Liver (tissue), 10 donors: ENCODE measurements around the gene TANC2. TPM values are rescaled to one million over a fixed set of nuclear protein-coding genes. Genes with fewer than 3 reads are reported as not detected.

Source experiments
- DNase-seq: peaks from one replicate; pipeline ENCODE4 v3.0.0-alpha.2; 2017; ENCODE audit warnings: low spot score
- H3K27ac ChIP-seq, 2 donors: one replicate each; pipeline ENCODE4 v1.7.0; 2013; ENCODE audit warnings: inconsistent platforms in 2 of 2, low read length in 2 of 2, control low read depth in 1 of 2, low read depth in 1 of 2, mild to moderate bottlenecking in 1 of 2
- H3K27me3 ChIP-seq, 4 donors: one replicate each; pipeline versions ENCODE4 v1.6.1 to v1.7.0; 2013; ENCODE audit warnings: low read length in 3 of 4, inconsistent platforms in 1 of 4, mild to moderate bottlenecking in 1 of 4, moderate library complexity in 1 of 4; ENCODE audit not compliant: control insufficient read depth in 4 of 4, insufficient read depth in 4 of 4
- H3K36me3 ChIP-seq, 4 donors: one replicate each; pipeline versions ENCODE4 v1.6.1 to v1.7.0; 2013; ENCODE audit warnings: low read length in 3 of 4, mild to moderate bottlenecking in 3 of 4, low read depth in 1 of 4, moderate library complexity in 1 of 4; ENCODE audit not compliant: control insufficient read depth in 4 of 4, insufficient read depth in 3 of 4
- H3K4me1 ChIP-seq, 4 donors: one replicate each; pipeline versions ENCODE4 v1.6.1 to v1.7.0; 2013; ENCODE audit warnings: low read length in 3 of 4, mild to moderate bottlenecking in 3 of 4, moderate library complexity in 1 of 4; ENCODE audit not compliant: control insufficient read depth in 4 of 4, insufficient read depth in 4 of 4
- H3K4me3 ChIP-seq, 3 donors: one replicate each; pipeline versions ENCODE4 v1.6.1 to v1.7.0; 2013; ENCODE audit warnings: low read length in 3 of 3, control low read depth in 1 of 3, low read depth in 1 of 3, mild to moderate bottlenecking in 1 of 3
- H3K9ac ChIP-seq, 2 donors: one replicate each; pipeline ENCODE4 v1.7.0; 2013; ENCODE audit warnings: low read length in 2 of 2, mild to moderate bottlenecking in 2 of 2, moderate library complexity in 2 of 2, control low read depth in 1 of 2, low read depth in 1 of 2
- H3K9me3 ChIP-seq, 4 donors: one replicate each; pipeline versions ENCODE4 v1.6.1 to v1.7.0; 2013; ENCODE audit warnings: low read length in 3 of 4; ENCODE audit not compliant: control insufficient read depth in 4 of 4
- ATF3 ChIP-seq: IDR thresholded peaks from 2 replicates; pipeline ENCODE4 v1.6.1; 2016; ENCODE audit warnings: antibody characterized with exemption
- CTCF ChIP-seq: fragments of 150-350 bp; IDR thresholded peaks from 2 replicates; pipeline ENCODE4 v1.5.1; 2017; ENCODE audit warnings: improper control_type of control experiment, low read depth, low read length; ENCODE audit not compliant: missing input control
- EGR1 ChIP-seq, 2 donors: IDR thresholded peaks; 2 replicates each; pipeline ENCODE4 v1.6.1; 2016 to 2018; ENCODE audit warnings: antibody characterized with exemption in 2 of 2, low read depth in 2 of 2
- FOXA1 ChIP-seq: IDR thresholded peaks from 2 replicates; pipeline ENCODE4 v1.6.1; 2016; ENCODE audit warnings: antibody characterized with exemption
- FOXA2 ChIP-seq: IDR thresholded peaks from 2 replicates; pipeline ENCODE4 v1.6.1; 2016; ENCODE audit warnings: antibody characterized with exemption
- GABPA ChIP-seq, 2 donors: IDR thresholded peaks in 1 of 2; conservative IDR thresholded peaks in 1 of 2; 2 replicates each; pipeline ENCODE4 v1.6.1; 2016; ENCODE audit warnings: antibody characterized with exemption in 2 of 2, mild to moderate bottlenecking in 1 of 2, moderate library complexity in 1 of 2
- HNF4A ChIP-seq, 2 donors: conservative IDR thresholded peaks; 2 replicates each; pipeline ENCODE4 v1.6.1; 2016; ENCODE audit warnings: antibody characterized with exemption in 2 of 2, mild to moderate bottlenecking in 2 of 2
- HNF4G ChIP-seq: IDR thresholded peaks from 2 replicates; pipeline ENCODE4 v1.6.1; 2016; ENCODE audit warnings: antibody characterized with exemption
- JUND ChIP-seq, 2 donors: IDR thresholded peaks; 2 replicates each; pipeline ENCODE4 v1.6.1; 2016; ENCODE audit warnings: antibody characterized with exemption in 2 of 2
- MAX ChIP-seq: IDR thresholded peaks from 2 replicates; pipeline ENCODE4 v1.6.1; 2016; ENCODE audit warnings: antibody characterized with exemption
- NR2F2 ChIP-seq: IDR thresholded peaks from 2 replicates; pipeline ENCODE4 v1.6.1; 2016; ENCODE audit warnings: antibody characterized with exemption
- RAD21 ChIP-seq, 2 donors: IDR thresholded peaks; 2 replicates each; pipeline ENCODE4 v1.6.1; 2016; ENCODE audit warnings: antibody characterized with exemption in 2 of 2, mild to moderate bottlenecking in 2 of 2
- RXRA ChIP-seq, 2 donors: IDR thresholded peaks; 2 replicates each; pipeline ENCODE4 v1.6.1; 2017 to 2018; ENCODE audit warnings: antibody characterized with exemption in 2 of 2, mild to moderate bottlenecking in 1 of 2
- SP1 ChIP-seq: IDR thresholded peaks from 2 replicates; pipeline ENCODE4 v1.6.1; 2018; ENCODE audit warnings: antibody characterized with exemption, mild to moderate bottlenecking
- TAF1 ChIP-seq: conservative IDR thresholded peaks from 2 replicates; pipeline ENCODE4 v1.6.1; 2016; ENCODE audit warnings: antibody characterized with exemption, mild to moderate bottlenecking
- YY1 ChIP-seq: IDR thresholded peaks from 2 replicates; pipeline ENCODE4 v1.6.1; 2016; ENCODE audit warnings: antibody characterized with exemption, mild to moderate bottlenecking
- WGBS: extraction: QIAGEN DNeasy Blood & Tissue Kit; methylation state at CpG from one replicate; pipeline ENCODE4 v1.1.7; 2013; 5-methylcytosine and 5-hydroxymethylcytosine counted together
- polyA plus RNA-seq, 2 donors: library from polyadenylated mRNA; stranded (reverse) in 1 of 2; unstranded in 1 of 2; fragments of 200-250 nt in 1 of 2; fragments of >200 nt in 1 of 2; fragmentation: Nextera tagmentation in 1 of 2; extraction: Ambion mirVana in 1 of 2; gene quantifications; one replicate each; pipeline versions ENCODE4 v1.2.1 to v1.2.3, GENCODE V29; 2013 to 2015
- small RNA-seq: library from RNA; depleted of rRNA; stranded (forward); fragments of <200 nt; gene quantifications from one replicate; pipeline ENCODE3, GENCODE V24; 2014
- total RNA-seq, 2 donors: library from RNA; depleted of rRNA; stranded (reverse); fragments of >200 nt; gene quantifications; one replicate each; pipeline ENCODE4 v1.2.3, GENCODE V29; 2014
- donor health status: healthy.
- donor health status: healthy.
- donor health status: healthy.
- donor health status: healthy.
- donor health status: healthy.

Gene TANC2
- total and polyA plus RNA-seq, 4 donors = 1.2 to 7.7 (median 4.1) TPM

- H3K4me1 ChIP-seq = no peaks in the 10 kb centered on the region
- no peaks in the 10 kb centered on the region for H3K27me3 ChIP-seq
- no peak overlapping the region for H3K9ac ChIP-seq
- H3K27ac ChIP-seq = no peak overlapping the region
- DNase-seq = no peak
- TF ChIP-seq YY1 (no peak), JUND (IDR thresholded peaks at IDR 0.05) (no peak), RAD21 (IDR thresholded peaks at IDR 0.05) (no peak), CTCF (no peak), TAF1 (no peak), FOXA1 (no peak), ATF3 (no peak), SP1 (no peak), FOXA2 (no peak), RXRA (IDR thresholded peaks at IDR 0.05) (no peak), HNF4A (conservative IDR thresholded peaks at IDR 0.05) (no peak), GABPA (IDR thresholded peaks at IDR 0.05 in 1 of 2, conservative IDR thresholded peaks at IDR 0.05 in 1 of 2) (no peak), HNF4G (no peak), MAX (no peak), NR2F2 (no peak), EGR1 (IDR thresholded peaks at IDR 0.05; ENCODE audit: low read depth in 2 of 2) (no peak)
- H3K4me3 ChIP-seq = no peak overlapping the region
- no peaks in the 10 kb centered on the region for H3K36me3 ChIP-seq
- 92% methylated on average over 4 of the region's 4 CpGs for WGBS
- no peaks in the 10 kb centered on the region for H3K9me3 ChIP-seq
Observed at GRCh38 chr17:63015824-63016223, 49.8 kb downstream of the TANC2 start.

Small RNA genes lying within 50 kb of the gene (small RNA-seq; reads per million reads assigned to genes)
- gene MIR633 = not detected

Other genes starting within 250 kb of the TANC2 start
- not detected for gene MARCHF10, start 157.9 kb upstream of the TANC2 start, total RNA-seq
- not detected for gene MARCHF10, start 157.9 kb upstream of the TANC2 start, polyA plus RNA-seq